Common myeloid progenitor, CD34-positive (primary cell): ENCODE results near the gene GRIK4.
"Not testable (repeated sequence)": the region's sequence is repeated elsewhere in the genome, so short reads cannot be mapped to it uniquely, and the experiment has no call there.

ENCODE experiments used
- CTCF ChIA-PET: fragments of 350-600 bp; sonication (Branson Sonifier 250); formaldehyde crosslinking; loops from one replicate; lab custom pipeline; 2021; ENCODE audit warnings: antibody characterized with exemption; lab: Charles Lee
- POLR2A ChIA-PET: fragments of 350-600 bp; sonication (Branson Sonifier 250); formaldehyde crosslinking; loops from one replicate; lab custom pipeline; 2021; ENCODE audit warnings: antibody characterized with exemption; lab: Charles Lee
- DNase-seq, 3 donors: peaks; one replicate each; pipeline versions ENCODE4 v3.0.0 to v3.0.0-alpha.2; 2013
- H3K27ac ChIP-seq, 2 experiments: 1 replicate in 1 of 2; 2 replicates in 1 of 2; pipeline ENCODE4 v1.7.0; 2013; ENCODE audit warnings: inconsistent platforms in 2 of 2, low read length in 2 of 2, mild to moderate bottlenecking in 2 of 2, low read depth in 1 of 2, moderate library complexity in 1 of 2; ENCODE audit not compliant: severe bottlenecking in 2 of 2, insufficient read depth in 1 of 2, poor library complexity in 1 of 2
- H3K27me3 ChIP-seq, 5 experiments: replicated peaks in 2 of 5; 1 replicate in 3 of 5; 2 replicates in 2 of 5; pipeline versions ENCODE4 v1.6.1 to v1.7.0; 2013; ENCODE audit warnings: low read length in 4 of 5, mild to moderate bottlenecking in 2 of 5, moderate library complexity in 2 of 5, inconsistent platforms in 1 of 5; ENCODE audit not compliant: insufficient read depth in 5 of 5, control insufficient read depth in 4 of 5
- H3K36me3 ChIP-seq, 4 experiments: 1 replicate in 2 of 4; 2 replicates in 2 of 4; pipeline versions ENCODE4 v1.6.1 to v1.7.0; 2013; ENCODE audit warnings: low read length in 3 of 4, control low read depth in 1 of 4, mild to moderate bottlenecking in 1 of 4; ENCODE audit not compliant: control insufficient read depth in 4 of 4, insufficient read depth in 4 of 4
- H3K4me1 ChIP-seq, 4 experiments: 1 replicate in 3 of 4; 2 replicates in 1 of 4; pipeline versions ENCODE4 v1.6.1 to v1.7.1; 2013; ENCODE audit warnings: low read length in 3 of 4, mild to moderate bottlenecking in 3 of 4, control low read depth in 1 of 4, inconsistent platforms in 1 of 4, moderate library complexity in 1 of 4; ENCODE audit not compliant: control insufficient read depth in 4 of 4, insufficient read depth in 4 of 4; ENCODE audit errors: control extremely low read depth in 1 of 4
- H3K4me3 ChIP-seq, 7 experiments: 1 replicate in 4 of 7; 2 replicates in 3 of 7; pipeline versions ENCODE4 v1.5.1 to v1.7.0; 2013; ENCODE audit warnings: mild to moderate bottlenecking in 7 of 7, low read length in 6 of 7, moderate library complexity in 6 of 7, inconsistent platforms in 2 of 7, low read depth in 2 of 7, control low read depth in 1 of 7; ENCODE audit not compliant: insufficient read depth in 4 of 7, control insufficient read depth in 1 of 7; ENCODE audit errors: extremely low read depth in 1 of 7
- H3K9me3 ChIP-seq, 5 experiments: 1 replicate in 4 of 5; 2 replicates in 1 of 5; pipeline versions ENCODE4 v1.6.1 to v1.7.1; 2013; ENCODE audit warnings: low read length in 4 of 5, mild to moderate bottlenecking in 2 of 5, inconsistent platforms in 1 of 5, low read depth in 1 of 5, moderate library complexity in 1 of 5; ENCODE audit not compliant: control insufficient read depth in 4 of 5, insufficient read depth in 2 of 5; ENCODE audit errors: control extremely low read depth in 1 of 5
- WGBS: methylation state at CpG from one replicate; pipeline ENCODE4 v1.1.5; 2013; ENCODE audit not compliant: insufficient coverage; 5-methylcytosine and 5-hydroxymethylcytosine counted together

Gene GRIK4

DNA sequence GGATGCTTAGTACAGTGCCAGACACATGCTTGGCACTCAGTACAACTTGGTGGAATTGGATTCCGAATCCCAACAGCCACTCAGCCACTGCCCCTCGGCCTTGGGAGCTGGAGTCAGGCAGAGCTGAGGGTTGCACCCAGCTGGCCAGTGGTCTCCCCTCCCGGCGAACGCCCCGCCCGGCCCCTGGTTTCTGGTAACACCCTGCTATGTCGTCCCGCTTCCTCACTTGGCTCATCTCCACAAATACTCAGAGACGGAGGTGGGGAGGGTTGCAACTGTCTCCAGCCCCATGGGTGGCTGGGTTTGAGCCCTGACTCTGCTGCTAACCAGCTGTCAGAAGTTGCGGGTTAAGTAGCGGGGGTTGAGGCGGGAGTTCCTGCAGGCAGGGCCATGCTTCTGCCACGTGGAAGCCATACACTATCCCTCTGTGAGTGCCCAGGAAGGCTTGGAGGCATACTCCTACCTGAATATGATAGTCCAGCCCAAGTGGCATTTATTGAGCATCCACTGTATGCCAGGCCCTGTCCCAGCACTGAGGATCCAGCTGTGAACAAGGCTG is 67.1 kb downstream of the GRIK4 start:
- CTCF ChIA-PET = interaction anchor here (0.6 kb wide), 1 partner anchor 68 kb away, joined by 3 read pairs; no protein-coding TSS in a partner anchor
- no peak for DNase-seq

DNA sequence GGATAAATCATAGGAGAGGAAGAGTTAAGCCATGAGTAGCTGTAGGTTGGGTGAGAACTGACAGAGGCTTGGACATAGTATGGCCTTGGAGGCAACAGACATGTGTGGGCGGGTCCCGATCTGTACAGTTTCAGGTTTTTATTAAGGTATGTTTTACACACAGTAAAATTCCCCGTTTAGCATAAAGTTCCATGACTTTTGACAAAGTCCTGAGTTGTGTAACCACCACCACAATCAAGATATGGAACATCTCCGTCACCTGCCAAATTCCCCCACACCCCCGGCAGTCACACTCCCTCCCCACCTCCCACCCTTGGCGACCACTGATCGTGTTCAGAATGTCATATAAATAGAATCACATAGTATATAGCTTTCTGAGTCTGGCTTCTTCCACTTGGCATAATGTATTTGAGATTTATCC is 68.1 kb downstream of the GRIK4 start:
- 83% methylated on average over 1 of the region's 7 CpGs for WGBS
- H3K9me3 ChIP-seq = peaks cover 0 to 3% (median 2%) of the 10 kb centered on the region in 5 experiments
- H3K4me1 ChIP-seq = no peaks in the 10 kb centered on the region
- ChIA-PET POLR2A (no interaction called here), CTCF (no interaction called here)
- no peak overlapping the region for H3K27ac ChIP-seq
- DNase-seq = no peak
- no peak overlapping the region for H3K4me3 ChIP-seq
- H3K36me3 ChIP-seq = no peaks in the 10 kb centered on the region
- peaks cover 0 to 11% (median 3%) of the 10 kb centered on the region in 5 experiments for H3K27me3 ChIP-seq

More for the DNA sequence above, 67.1 kb downstream of the GRIK4 start:
- POLR2A ChIA-PET = no interaction called here
- H3K9me3 ChIP-seq = peaks cover 0 to 3% (median 0%) of the 10 kb centered on the region in 5 experiments
- no peak overlapping the region for H3K4me3 ChIP-seq
- H3K4me1 ChIP-seq = no peaks in the 10 kb centered on the region
- no peaks in the 10 kb centered on the region for H3K36me3 ChIP-seq
- WGBS = 92% methylated on average over 14 of the region's 14 CpGs
- H3K27ac ChIP-seq = no peak overlapping the region
- peaks cover 0 to 11% (median 3%) of the 10 kb centered on the region in 5 experiments for H3K27me3 ChIP-seq

DNA sequence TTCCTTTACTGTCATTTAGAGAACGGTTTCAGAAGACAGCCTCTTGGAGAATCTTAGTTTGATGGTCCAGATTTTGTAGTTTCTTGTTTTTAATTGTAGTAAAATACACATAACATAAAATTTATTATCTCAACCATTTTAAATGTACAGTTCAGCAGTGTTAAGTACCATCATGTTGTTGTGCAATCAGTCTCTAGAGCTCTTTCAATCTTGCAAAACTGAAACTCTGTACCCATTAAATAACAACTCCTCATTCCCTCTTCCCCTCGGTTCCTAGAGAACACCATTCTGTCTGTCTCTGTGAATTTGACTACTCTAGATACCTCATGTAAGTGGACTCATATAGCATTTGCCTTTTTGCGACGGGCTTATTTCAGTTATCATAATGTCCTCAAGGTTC is 69.8 kb downstream of the GRIK4 start:
- no peak overlapping the region for H3K4me3 ChIP-seq
- 40% methylated on average over 1 of the region's 4 CpGs for WGBS
- H3K4me1 ChIP-seq = no peaks in the 10 kb centered on the region
- H3K36me3 ChIP-seq = no peaks in the 10 kb centered on the region
- ChIA-PET POLR2A (no interaction called here), CTCF (interaction anchor here (0.7 kb wide), 1 partner anchor 35 kb away, joined by 3 read pairs; no protein-coding TSS in a partner anchor)
- peaks cover 0 to 7% (median 2%) of the 10 kb centered on the region in 5 experiments for H3K27me3 ChIP-seq
- peak in 1 of 3 donors; percentile 24 for DNase-seq
- no peak overlapping the region for H3K27ac ChIP-seq
- H3K9me3 ChIP-seq = peaks cover 0 to 3% (median 2%) of the 10 kb centered on the region in 5 experiments

DNA sequence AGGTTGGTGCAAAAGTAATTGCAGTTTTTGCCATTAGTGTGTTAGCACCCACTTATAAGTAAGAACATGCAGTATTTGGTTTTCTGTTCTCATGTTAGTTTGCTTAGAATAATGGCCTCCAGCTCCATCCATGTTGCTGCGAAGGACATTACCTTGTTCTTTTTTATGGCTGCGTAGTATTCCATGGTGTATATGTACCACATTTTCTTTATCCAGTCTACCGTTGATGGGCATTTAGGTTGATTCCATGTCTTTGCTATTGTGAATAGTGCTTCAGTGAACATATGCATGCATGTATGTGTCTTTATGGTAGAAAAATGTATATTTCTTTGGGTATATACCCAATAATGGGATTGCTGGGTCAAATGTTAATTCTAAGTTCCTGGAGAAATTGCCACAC is 71.0 kb downstream of the GRIK4 start:
- CTCF ChIA-PET, DNase-seq, H3K27me3 ChIP-seq, H3K36me3 ChIP-seq, POLR2A ChIA-PET, H3K27ac ChIP-seq, H3K4me1 ChIP-seq, H3K4me3 ChIP-seq, H3K9me3 ChIP-seq: not testable (repeated sequence)
- 100% methylated on average over 3 of the region's 3 CpGs for WGBS

DNA sequence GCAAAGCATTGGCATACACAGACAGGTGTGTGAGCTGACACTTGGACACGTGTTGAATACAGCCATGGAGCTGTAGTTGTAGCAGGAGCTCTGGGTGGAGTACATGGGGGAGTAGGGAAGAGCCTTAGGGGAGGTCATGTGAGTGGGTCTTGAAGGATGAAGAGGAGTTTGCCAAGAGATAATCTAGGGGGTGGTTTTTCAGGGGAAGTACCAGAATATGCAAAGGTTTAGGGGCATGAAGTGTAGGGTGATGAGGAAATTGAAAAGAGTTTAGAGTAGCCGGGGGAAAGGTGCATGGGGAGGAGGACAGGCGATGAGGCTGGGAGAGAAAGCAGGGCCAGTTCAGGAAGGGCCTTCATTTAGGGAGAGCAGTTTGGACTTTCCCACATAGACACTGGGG is 74.5 kb downstream of the GRIK4 start:
- WGBS = 67% methylated on average over 3 of the region's 3 CpGs
- POLR2A ChIA-PET = no interaction called here
- H3K9me3 ChIP-seq = peaks cover 0 to 3% (median 2%) of the 10 kb centered on the region in 5 experiments
- no peak overlapping the region for H3K4me3 ChIP-seq
- peaks cover 0 to 7% (median 0%) of the 10 kb centered on the region in 5 experiments for H3K27me3 ChIP-seq
- no peak for DNase-seq
- H3K27ac ChIP-seq = no peak overlapping the region
- H3K36me3 ChIP-seq = no peaks in the 10 kb centered on the region
- no peaks in the 10 kb centered on the region for H3K4me1 ChIP-seq
- CTCF ChIA-PET = no interaction called here

DNA sequence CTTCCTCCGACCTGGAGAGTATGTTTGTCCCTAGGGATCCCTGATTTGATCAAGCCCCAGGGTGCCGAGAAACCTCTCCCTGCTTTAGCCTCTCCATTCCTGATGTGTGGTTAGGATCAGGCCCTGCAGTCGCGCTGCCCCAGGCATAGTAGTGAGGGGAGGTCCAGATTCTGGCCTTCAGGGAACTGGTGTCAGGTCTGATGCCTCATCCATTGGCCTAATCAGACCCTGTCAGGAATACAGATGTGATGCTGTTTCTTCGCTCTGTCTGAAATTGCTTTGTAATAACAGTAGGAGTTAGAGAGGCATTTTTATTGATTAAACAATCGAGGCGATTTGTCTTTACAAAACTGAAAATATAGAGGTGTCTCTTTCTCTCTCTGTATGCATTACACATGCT is 75.2 kb downstream of the GRIK4 start:
- Histone ChIP-seq H3K4me3 (no peak overlapping the region), H3K27me3 (peaks cover 0 to 8% (median 0%) of the 10 kb centered on the region in 5 experiments), H3K27ac (no peak overlapping the region), H3K36me3 (no peaks in the 10 kb centered on the region), H3K4me1 (no peaks in the 10 kb centered on the region), H3K9me3 (peaks cover 0 to 3% (median 2%) of the 10 kb centered on the region in 5 experiments)
- ChIA-PET CTCF (interaction anchor here (1.5 kb wide), 1 partner anchor 10 kb away, joined by 4 read pairs; no protein-coding TSS in a partner anchor), POLR2A (no interaction called here)
- DNase-seq = no peak
- WGBS = 100% methylated on average over 3 of the region's 7 CpGs

DNA sequence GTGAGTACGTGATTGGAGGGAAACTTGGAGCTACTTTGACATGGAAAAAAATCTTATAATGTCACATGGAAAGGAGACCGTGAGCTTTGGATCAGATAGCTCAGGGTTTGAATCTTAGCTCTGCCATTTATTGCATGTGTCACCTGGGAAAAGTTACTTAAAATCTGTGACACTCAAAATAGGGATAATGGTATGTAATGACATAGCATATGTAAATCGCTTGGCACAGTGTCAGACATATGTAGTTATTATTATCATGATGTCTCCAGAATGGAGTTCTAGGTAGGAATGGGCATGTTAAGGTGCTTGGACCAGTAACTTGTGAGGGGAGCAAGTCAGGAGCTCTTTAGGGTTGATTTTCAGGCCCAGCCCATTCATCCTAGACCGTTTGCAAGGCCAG is 75.8 kb downstream of the GRIK4 start:
- Histone ChIP-seq H3K4me3 (no peak overlapping the region), H3K36me3 (no peaks in the 10 kb centered on the region), H3K27me3 (peaks cover 0 to 10% (median under 1%) of the 10 kb centered on the region in 5 experiments), H3K4me1 (no peaks in the 10 kb centered on the region), H3K27ac (no peak overlapping the region), H3K9me3 (peaks cover 0 to 3% (median 2%) of the 10 kb centered on the region in 5 experiments)
- no peak for DNase-seq
- CTCF ChIA-PET = interaction anchor here (1.5 kb wide), 1 partner anchor 11 kb away, joined by 4 read pairs; no protein-coding TSS in a partner anchor
- WGBS = 100% methylated on average over 4 of the region's 4 CpGs
- POLR2A ChIA-PET = no interaction called here
